ENCODE measurements around the gene CRHR2. TPM values are rescaled to one million over a fixed set of nuclear protein-coding genes. Genes with fewer than 3 reads are reported as not detected.

Gene CRHR2
- total and polyA plus RNA-seq, 2 experiments from 2014 or later: 0.14 to 1.4 TPM

DNA sequence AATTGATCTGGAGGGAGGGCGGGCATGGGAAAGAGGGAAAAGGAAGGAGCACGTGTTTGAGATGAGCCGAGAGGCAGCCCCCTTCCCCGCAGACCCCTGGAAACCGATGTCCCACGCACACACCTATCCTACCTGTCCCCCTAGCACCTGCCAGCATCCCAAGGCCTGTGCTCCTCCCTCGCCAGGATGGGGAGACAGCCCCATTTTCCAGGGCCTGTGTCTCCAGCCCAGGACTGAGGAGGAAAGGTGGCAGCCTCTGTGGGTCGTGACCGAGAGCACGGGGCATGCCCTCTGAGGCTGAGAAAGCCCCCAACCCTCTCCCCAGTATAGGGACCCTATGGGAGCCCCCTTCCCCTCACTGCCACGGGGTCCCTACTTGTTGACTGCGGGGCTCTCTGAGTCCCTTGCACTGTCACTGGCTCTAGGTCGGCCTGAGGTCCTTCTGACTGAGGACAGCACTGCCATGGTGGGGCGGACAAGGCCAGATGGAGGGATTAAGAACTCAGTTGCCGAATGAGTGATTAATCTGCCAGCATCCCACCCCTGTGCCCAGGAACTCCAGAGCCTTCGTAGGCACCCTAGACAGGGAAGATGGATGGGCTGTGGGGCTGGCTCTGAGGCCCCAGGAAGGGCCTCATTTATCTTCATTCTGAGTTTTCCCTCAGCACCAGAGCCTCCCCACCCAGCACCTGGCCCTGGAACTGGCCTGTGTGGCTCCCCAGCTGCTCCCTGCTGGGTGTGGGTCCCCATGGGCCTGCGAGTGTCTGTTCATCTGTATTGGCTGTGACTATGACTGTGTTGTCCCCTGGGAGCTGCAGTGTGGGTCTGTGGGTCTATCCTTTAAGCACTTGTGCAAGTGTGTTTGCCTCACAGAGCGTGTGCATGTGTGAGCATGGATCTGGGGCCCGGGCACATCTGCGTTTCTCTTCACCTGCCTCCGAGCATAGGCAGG lies 26.0 kb downstream of the CRHR2 start (continued):
- TF ChIP-seq, protein P1, sequence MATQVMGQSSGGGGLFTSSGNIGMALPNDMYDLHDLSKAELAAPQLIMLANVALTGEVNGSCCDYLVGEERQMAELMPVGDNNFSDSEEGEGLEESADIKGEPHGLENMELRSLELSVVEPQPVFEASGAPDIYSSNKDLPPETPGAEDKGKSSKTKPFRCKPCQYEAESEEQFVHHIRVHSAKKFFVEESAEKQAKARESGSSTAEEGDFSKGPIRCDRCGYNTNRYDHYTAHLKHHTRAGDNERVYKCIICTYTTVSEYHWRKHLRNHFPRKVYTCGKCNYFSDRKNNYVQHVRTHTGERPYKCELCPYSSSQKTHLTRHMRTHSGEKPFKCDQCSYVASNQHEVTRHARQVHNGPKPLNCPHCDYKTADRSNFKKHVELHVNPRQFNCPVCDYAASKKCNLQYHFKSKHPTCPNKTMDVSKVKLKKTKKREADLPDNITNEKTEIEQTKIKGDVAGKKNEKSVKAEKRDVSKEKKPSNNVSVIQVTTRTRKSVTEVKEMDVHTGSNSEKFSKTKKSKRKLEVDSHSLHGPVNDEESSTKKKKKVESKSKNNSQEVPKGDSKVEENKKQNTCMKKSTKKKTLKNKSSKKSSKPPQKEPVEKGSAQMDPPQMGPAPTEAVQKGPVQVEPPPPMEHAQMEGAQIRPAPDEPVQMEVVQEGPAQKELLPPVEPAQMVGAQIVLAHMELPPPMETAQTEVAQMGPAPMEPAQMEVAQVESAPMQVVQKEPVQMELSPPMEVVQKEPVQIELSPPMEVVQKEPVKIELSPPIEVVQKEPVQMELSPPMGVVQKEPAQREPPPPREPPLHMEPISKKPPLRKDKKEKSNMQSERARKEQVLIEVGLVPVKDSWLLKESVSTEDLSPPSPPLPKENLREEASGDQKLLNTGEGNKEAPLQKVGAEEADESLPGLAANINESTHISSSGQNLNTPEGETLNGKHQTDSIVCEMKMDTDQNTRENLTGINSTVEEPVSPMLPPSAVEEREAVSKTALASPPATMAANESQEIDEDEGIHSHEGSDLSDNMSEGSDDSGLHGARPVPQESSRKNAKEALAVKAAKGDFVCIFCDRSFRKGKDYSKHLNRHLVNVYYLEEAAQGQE (IDR thresholded peaks at IDR 0.05; ENCODE audit: unreplicated experiment): no peak
- TF ChIP-seq EZH2phosphoT487 (IDR thresholded peaks at IDR 0.05; ENCODE audit: unreplicated experiment) (no peak), POLR2AphosphoS5 (IDR thresholded peaks at IDR 0.05; ENCODE audit: low read depth) (no peak), NANOG (IDR thresholded peaks at IDR 0.05; ENCODE audit: borderline replicate concordance) (no peak)

DNA sequence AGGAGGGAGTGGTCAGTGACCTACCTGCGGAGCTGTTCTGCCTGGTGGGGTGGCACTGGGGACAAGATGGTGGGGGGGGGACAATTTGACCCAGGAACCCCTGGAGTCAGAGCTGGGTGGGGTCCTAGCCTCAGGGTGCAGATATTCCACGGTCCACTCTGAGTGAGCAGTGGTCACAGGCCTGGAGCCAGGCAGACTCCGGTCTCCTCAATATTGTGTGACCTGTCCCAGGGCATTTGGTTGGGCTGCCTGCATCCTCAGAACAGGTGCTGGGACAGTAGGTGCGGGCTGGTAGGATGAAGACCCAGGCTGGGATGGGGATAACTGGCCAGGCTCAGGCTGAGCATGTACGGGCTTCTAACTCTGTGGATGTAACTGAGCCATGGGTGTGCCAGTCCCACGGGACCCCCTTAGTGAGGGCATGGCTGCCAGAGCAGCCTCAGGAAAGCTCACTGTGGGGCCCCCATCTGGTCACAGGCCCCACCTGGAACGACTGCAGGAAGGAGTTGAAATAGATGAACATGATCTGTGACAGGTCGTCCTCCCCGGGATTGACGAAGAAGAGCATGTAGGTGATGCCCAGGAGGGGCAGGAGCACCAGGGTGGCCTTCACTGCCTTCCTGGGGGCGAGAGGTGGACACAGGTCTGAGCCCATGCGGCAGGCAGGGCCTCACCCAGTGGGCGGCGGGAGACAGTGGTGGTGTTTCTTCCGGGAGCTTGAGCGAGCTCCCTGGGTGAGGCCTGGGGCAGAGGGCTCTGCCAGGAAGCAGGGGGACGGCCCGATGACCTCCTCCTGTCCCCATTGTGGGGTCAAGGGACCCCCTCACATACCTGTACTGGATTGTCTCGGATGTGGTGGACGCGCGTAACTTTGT lies 26.9 kb downstream of the CRHR2 start:
- Histone ChIP-seq H4K20me1 (replicated peaks; ENCODE audit: insufficient read depth) (0 out of 2 replicates have a peak, but pooled peaks cover 4% of the 10 kb centered on the region), H3K4me3 (no peak overlapping the region), H3K36me3 (ENCODE audit: insufficient read depth) (no peaks in the 10 kb centered on the region), H3K79me2 (replicated peaks; ENCODE audit: insufficient read depth) (no peaks in the 10 kb centered on the region), H2AFZ (no peak overlapping the region), H3K27me3 (ENCODE audit: insufficient read depth) (no peaks in the 10 kb centered on the region), H3K4me2 (no peak overlapping the region), H3K9me2 (ENCODE audit: insufficient read depth) (0 out of 2 replicates have a peak, but pooled peaks cover 5% of the 10 kb centered on the region), H3K27ac (ENCODE audit: low read depth) (no peak overlapping the region), H3K4me1 (ENCODE audit: insufficient read depth) (no peaks in the 10 kb centered on the region), H3F3A (replicated peaks; ENCODE audit: low read depth) (no peaks in the 10 kb centered on the region)
- DNase-seq (ENCODE audit: low spot score) (no peak), ATAC-seq (no peak)
- Mint-ChIP-seq H3K27me3 (ENCODE audit: insufficient read depth, low read depth, poor library complexity) (peaks cover 7% of the 10 kb centered on the region), H3K4me3 (no peak overlapping the region), H3K9me3 (no peaks in the 10 kb centered on the region), H3K4me1 (peaks cover under 1% of the 10 kb centered on the region), H3K27ac (no peak overlapping the region), H3K36me3 (ENCODE audit: low read depth) (no peaks in the 10 kb centered on the region; the same call in 2 of the 3 replicates)
- no peak for TF ChIP-seq ZNF331 (CRISPR knock-in tag; IDR thresholded peaks at IDR 0.05; ENCODE audit: low read depth)
- TF ChIP-seq, protein P2, sequence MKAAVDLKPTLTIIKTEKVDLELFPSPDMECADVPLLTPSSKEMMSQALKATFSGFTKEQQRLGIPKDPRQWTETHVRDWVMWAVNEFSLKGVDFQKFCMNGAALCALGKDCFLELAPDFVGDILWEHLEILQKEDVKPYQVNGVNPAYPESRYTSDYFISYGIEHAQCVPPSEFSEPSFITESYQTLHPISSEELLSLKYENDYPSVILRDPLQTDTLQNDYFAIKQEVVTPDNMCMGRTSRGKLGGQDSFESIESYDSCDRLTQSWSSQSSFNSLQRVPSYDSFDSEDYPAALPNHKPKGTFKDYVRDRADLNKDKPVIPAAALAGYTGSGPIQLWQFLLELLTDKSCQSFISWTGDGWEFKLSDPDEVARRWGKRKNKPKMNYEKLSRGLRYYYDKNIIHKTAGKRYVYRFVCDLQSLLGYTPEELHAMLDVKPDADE (IDR thresholded peaks at IDR 0.05): no peak
- TF ChIP-seq NANOG (IDR thresholded peaks at IDR 0.05; ENCODE audit: borderline replicate concordance): no peak
- no peak for TF ChIP-seq STAT1 (IDR thresholded peaks at IDR 0.05; ENCODE audit: unreplicated experiment)
- TF ChIP-seq JUNB (IDR thresholded peaks at IDR 0.05; ENCODE audit: unreplicated experiment): no peak
- TF ChIP-seq EZH2 (IDR thresholded peaks at IDR 0.05; ENCODE audit: low read depth, unreplicated experiment): no peak
- TF ChIP-seq, protein P1 (IDR thresholded peaks at IDR 0.05; ENCODE audit: unreplicated experiment): no peak
- TF ChIP-seq ZNF114 (CRISPR knock-in tag; IDR thresholded peaks at IDR 0.05): no peak
- TF ChIP-seq POLR2AphosphoS5 (IDR thresholded peaks at IDR 0.05; ENCODE audit: low read depth): no peak
- TF ChIP-seq, protein P3, sequence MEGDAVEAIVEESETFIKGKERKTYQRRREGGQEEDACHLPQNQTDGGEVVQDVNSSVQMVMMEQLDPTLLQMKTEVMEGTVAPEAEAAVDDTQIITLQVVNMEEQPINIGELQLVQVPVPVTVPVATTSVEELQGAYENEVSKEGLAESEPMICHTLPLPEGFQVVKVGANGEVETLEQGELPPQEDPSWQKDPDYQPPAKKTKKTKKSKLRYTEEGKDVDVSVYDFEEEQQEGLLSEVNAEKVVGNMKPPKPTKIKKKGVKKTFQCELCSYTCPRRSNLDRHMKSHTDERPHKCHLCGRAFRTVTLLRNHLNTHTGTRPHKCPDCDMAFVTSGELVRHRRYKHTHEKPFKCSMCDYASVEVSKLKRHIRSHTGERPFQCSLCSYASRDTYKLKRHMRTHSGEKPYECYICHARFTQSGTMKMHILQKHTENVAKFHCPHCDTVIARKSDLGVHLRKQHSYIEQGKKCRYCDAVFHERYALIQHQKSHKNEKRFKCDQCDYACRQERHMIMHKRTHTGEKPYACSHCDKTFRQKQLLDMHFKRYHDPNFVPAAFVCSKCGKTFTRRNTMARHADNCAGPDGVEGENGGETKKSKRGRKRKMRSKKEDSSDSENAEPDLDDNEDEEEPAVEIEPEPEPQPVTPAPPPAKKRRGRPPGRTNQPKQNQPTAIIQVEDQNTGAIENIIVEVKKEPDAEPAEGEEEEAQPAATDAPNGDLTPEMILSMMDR (conservative IDR thresholded peaks at IDR 0.05; ENCODE audit: low read depth in 2 of 2): no peak
- no peak for TF ChIP-seq CREB1 (CRISPR knock-in tag; IDR thresholded peaks at IDR 0.05; ENCODE audit: low read depth)

Measured in GM23338 (cell line).